ENCODE measurements around the gene NAA25.

DNA sequence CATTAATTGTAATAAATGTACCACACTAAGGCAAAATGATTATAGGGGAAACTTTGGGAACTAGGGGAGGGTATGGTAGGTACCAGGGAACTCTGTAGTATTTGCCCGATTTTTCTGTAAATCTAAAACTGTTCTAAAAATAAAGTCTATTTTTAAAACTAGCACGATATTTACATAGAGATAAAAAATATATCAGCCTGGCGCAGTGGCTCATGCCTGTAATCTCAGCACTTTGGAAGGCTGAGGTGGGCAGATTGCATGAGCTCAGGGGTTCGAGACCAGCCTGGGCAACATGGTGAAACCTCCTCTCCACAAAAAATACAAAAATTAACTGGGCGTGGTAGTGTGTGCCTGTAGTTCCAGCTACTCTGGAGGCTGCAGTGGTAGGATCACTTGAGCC, 128.0 kb downstream of the NAA25 start:
- TF ChIP-seq CTCF (IDR thresholded peaks at IDR 0.05) (no peak), POLR2A (IDR thresholded peaks at IDR 0.05) (no peak)
